CD14-positive monocyte (primary cell): ENCODE data around the gene HSPB9. TPM values are rescaled to one million over a fixed set of nuclear protein-coding genes. Genes with fewer than 3 reads are reported as not detected.

Experiments used
- DNase-seq, 3 donors: peaks; one replicate each; pipeline ENCODE4 v3.0.0-alpha.2; 2011 to 2022
- H2AFZ ChIP-seq: 2 replicates; pipeline ENCODE4 v1.6.0; 2012; ENCODE audit warnings: mild to moderate bottlenecking, low read depth, low read length, inconsistent platforms; ENCODE audit not compliant: insufficient read depth, poor library complexity, severe bottlenecking
- H3K27ac ChIP-seq, 2 donors: 1 replicate in 1 of 2; 2 replicates in 1 of 2; pipeline ENCODE4 v1.5.1; 2012 to 2013; ENCODE audit warnings: low read length in 2 of 2, control low read depth in 1 of 2, inconsistent platforms in 1 of 2, low read depth in 1 of 2, mild to moderate bottlenecking in 1 of 2
- H3K27me3 ChIP-seq, 2 donors: one replicate each; pipeline versions ENCODE4 v1.6.0 to v1.6.1; 2011 to 2013; ENCODE audit warnings: low read length in 2 of 2; ENCODE audit not compliant: control insufficient read depth in 2 of 2, insufficient read depth in 2 of 2
- H3K36me3 ChIP-seq, 2 donors: replicated peaks in 1 of 2; 1 replicate in 1 of 2; 2 replicates in 1 of 2; pipeline versions ENCODE4 v1.5.1 to v1.6.1; 2012 to 2013; ENCODE audit warnings: low read length in 2 of 2, control low read depth in 1 of 2, inconsistent platforms in 1 of 2, mild to moderate bottlenecking in 1 of 2; ENCODE audit not compliant: insufficient read depth in 2 of 2, control insufficient read depth in 1 of 2
- H3K4me1 ChIP-seq, 2 donors: 1 replicate in 1 of 2; 2 replicates in 1 of 2; pipeline versions ENCODE4 v1.5.1 to v1.6.1; 2012 to 2013; ENCODE audit warnings: low read length in 2 of 2, control low read depth in 1 of 2, inconsistent platforms in 1 of 2, mild to moderate bottlenecking in 1 of 2, moderate library complexity in 1 of 2; ENCODE audit not compliant: insufficient read depth in 2 of 2, control insufficient read depth in 1 of 2
- H3K4me2 ChIP-seq: replicated peaks from 2 replicates; pipeline ENCODE3; 2012; ENCODE audit warnings: low read length, moderate library complexity, mild to moderate bottlenecking; ENCODE audit not compliant: poor library complexity, severe bottlenecking; ENCODE audit errors: extremely low read depth
- H3K4me3 ChIP-seq, 3 experiments: fragments of 200-600 bp in 1 of 3; sonication (generic) in 1 of 3; replicated peaks in 1 of 3; 1 replicate in 2 of 3; 2 replicates in 1 of 3; pipeline ENCODE4 v1.5.1; 2011 to 2013; ENCODE audit warnings: low read length in 3 of 3, mild to moderate bottlenecking in 3 of 3, control low read depth in 2 of 3, low read depth in 2 of 3, inconsistent platforms in 1 of 3, moderate library complexity in 1 of 3
- H3K79me2 ChIP-seq: 2 replicates; pipeline ENCODE4 v1.6.0; 2012; ENCODE audit warnings: mild to moderate bottlenecking, control low read depth, inconsistent platforms, low read length, moderate library complexity; ENCODE audit not compliant: insufficient read depth
- H3K9ac ChIP-seq: 2 replicates; pipeline ENCODE4 v1.6.0; 2017; ENCODE audit warnings: low read length, mild to moderate bottlenecking; ENCODE audit not compliant: insufficient read depth, poor library complexity, severe bottlenecking
- H3K9me3 ChIP-seq, 2 donors: replicated peaks in 1 of 2; 1 replicate in 1 of 2; 2 replicates in 1 of 2; pipeline versions ENCODE4 v1.5.1 to v1.6.1; 2012 to 2013; ENCODE audit warnings: low read length in 2 of 2, control low read depth in 1 of 2; ENCODE audit not compliant: control insufficient read depth in 1 of 2, insufficient read depth in 1 of 2
- H4K20me1 ChIP-seq: 2 replicates; pipeline ENCODE4 v1.6.0; 2012; ENCODE audit warnings: mild to moderate bottlenecking, low read length, control low read depth, moderate library complexity; ENCODE audit not compliant: insufficient read depth
- H3K27ac Mint-ChIP-seq, 7 donors: one replicate each; pipeline ENCODE4 v1.8.0; 2020; ENCODE audit warnings: mild to moderate bottlenecking in 7 of 7, mixed read lengths in 7 of 7, moderate library complexity in 6 of 7, inconsistent platforms in 2 of 7
- H3K27me3 Mint-ChIP-seq, 3 donors: one replicate each; pipeline ENCODE4 v1.8.0; 2021 to 2022; ENCODE audit warnings: low read depth in 3 of 3, mild to moderate bottlenecking in 3 of 3, mixed read lengths in 3 of 3, moderate library complexity in 3 of 3, inconsistent platforms in 1 of 3
- H3K36me3 Mint-ChIP-seq, 2 donors: one replicate each; pipeline ENCODE4 v1.8.0; 2020; ENCODE audit warnings: mixed read lengths in 2 of 2, inconsistent platforms in 1 of 2, mild to moderate bottlenecking in 1 of 2
- H3K4me1 Mint-ChIP-seq: one replicate; pipeline ENCODE4 v1.8.0; 2020; ENCODE audit warnings: mild to moderate bottlenecking, mixed read lengths
- H3K4me3 Mint-ChIP-seq, 2 donors: one replicate each; pipeline ENCODE4 v1.8.0; 2020; ENCODE audit warnings: mild to moderate bottlenecking in 2 of 2, mixed read lengths in 2 of 2, moderate library complexity in 1 of 2
- H3K9me3 Mint-ChIP-seq, 7 donors: one replicate each; pipeline ENCODE4 v1.8.0; 2020 to 2022; ENCODE audit warnings: mixed read lengths in 7 of 7, mild to moderate bottlenecking in 6 of 7, moderate library complexity in 6 of 7, inconsistent platforms in 2 of 7
- WGBS: methylation state at CpG from one replicate; pipeline ENCODE4 v1.1.5; 2013; ENCODE audit warnings: missing lambda C conversion rate; ENCODE audit not compliant: insufficient coverage; 5-methylcytosine and 5-hydroxymethylcytosine counted together
- intact Hi-C, 2 donors: fragments of 100-400 bp; cut with micrococcal nuclease; formaldehyde crosslinking; loops; one replicate each; pipeline versions ENCODE4 v1.15.0 to v1.15.1; 2023
- polyA plus RNA-seq, 3 donors: library from polyadenylated mRNA; depleted of rRNA in 1 of 3; unstranded in 2 of 3; stranded (reverse) in 1 of 3; fragments of 300-500 nt in 2 of 3; fragments of >200 nt in 1 of 3; fragmentation: Illumina TruSeq in 2 of 3; gene quantifications; 1 replicate in 2 of 3; 2 replicates in 1 of 3; pipeline ENCODE4 v1.2.3, GENCODE V29; 2012 to 2021
- TF ChIP-seq, protein P1 (sequence below): fragments of 200-600 bp; IDR thresholded peaks from one replicate; pipeline ENCODE4 v1.8.0; 2022; ENCODE audit warnings: antibody characterized with exemption, mild to moderate bottlenecking

The HSPB9 gene
- polyA plus RNA-seq, 3 donors: 0.04 TPM; not detected in 2

GRCh38 chr17:42166196-42166763, 43.7 kb downstream of the HSPB9 start:
- H3K4me2 ChIP-seq: no peak overlapping the region
- no peaks in the 10 kb centered on the region for H3K36me3 ChIP-seq
- no peaks in the 10 kb centered on the region for H3K27me3 ChIP-seq
- H3K9ac ChIP-seq: no peak overlapping the region
- 94% methylated on average over 18 of the region's 19 CpGs for WGBS
- TF ChIP-seq, protein P1, sequence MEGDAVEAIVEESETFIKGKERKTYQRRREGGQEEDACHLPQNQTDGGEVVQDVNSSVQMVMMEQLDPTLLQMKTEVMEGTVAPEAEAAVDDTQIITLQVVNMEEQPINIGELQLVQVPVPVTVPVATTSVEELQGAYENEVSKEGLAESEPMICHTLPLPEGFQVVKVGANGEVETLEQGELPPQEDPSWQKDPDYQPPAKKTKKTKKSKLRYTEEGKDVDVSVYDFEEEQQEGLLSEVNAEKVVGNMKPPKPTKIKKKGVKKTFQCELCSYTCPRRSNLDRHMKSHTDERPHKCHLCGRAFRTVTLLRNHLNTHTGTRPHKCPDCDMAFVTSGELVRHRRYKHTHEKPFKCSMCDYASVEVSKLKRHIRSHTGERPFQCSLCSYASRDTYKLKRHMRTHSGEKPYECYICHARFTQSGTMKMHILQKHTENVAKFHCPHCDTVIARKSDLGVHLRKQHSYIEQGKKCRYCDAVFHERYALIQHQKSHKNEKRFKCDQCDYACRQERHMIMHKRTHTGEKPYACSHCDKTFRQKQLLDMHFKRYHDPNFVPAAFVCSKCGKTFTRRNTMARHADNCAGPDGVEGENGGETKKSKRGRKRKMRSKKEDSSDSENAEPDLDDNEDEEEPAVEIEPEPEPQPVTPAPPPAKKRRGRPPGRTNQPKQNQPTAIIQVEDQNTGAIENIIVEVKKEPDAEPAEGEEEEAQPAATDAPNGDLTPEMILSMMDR: no peak
- H3K9me3 ChIP-seq: no peaks in the 10 kb centered on the region
- H3K4me1 Mint-ChIP-seq: peaks cover 33% of the 10 kb centered on the region
- H3K27ac Mint-ChIP-seq: peak overlapping the region in 1 of 7 donors; percentile 50
- H2AFZ ChIP-seq: no peak overlapping the region
- peaks cover 0 to 2% (median 0%) of the 10 kb centered on the region in 7 donors for H3K9me3 Mint-ChIP-seq
- peaks cover 2 to 5% (median 3%) of the 10 kb centered on the region in 3 donors for H3K27me3 Mint-ChIP-seq
- H4K20me1 ChIP-seq: no peaks in the 10 kb centered on the region
- no peak for DNase-seq
- H3K79me2 ChIP-seq: no peaks in the 10 kb centered on the region
- no peak overlapping the region for H3K4me3 ChIP-seq
- H3K36me3 Mint-ChIP-seq: no peaks in the 10 kb centered on the region
- no peak overlapping the region for H3K4me3 Mint-ChIP-seq
- peaks cover 30 to 38% of the 10 kb centered on the region in 2 donors for H3K4me1 ChIP-seq
- intact Hi-C loops: no loop called here
- no peak overlapping the region for H3K27ac ChIP-seq

DNA sequence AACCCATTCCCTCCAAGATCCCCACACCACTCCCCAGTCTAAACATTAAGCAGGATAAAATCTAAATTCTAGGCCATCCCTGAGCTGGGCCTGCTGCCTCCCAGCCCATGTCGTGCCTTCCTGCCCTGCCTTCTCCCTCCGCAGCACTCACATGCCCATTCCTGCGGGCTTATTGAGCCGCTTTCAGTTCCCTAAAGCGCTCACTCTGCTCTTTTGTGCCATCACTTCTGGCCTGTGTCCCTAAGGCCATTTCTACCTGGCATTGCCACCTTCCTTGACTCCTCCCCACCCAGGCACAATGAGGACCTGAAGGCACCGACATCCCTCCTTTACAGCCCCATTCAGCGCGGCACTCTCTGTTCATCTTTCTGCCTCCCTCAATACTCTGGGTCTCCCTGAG, 45.2 kb downstream of the HSPB9 start:
- no peak overlapping the region for H3K4me2 ChIP-seq
- TF ChIP-seq, protein P1: no peak
- Mint-ChIP-seq H3K9me3 (peaks cover 0 to 2% (median 0%) of the 10 kb centered on the region in 7 donors), H3K27me3 (peaks cover 3 to 5% (median 4%) of the 10 kb centered on the region in 3 donors), H3K4me1 (peaks cover 18% of the 10 kb centered on the region), H3K36me3 (no peaks in the 10 kb centered on the region), H3K4me3 (peak overlapping the region in 1 of 2 donors; percentile 56), H3K27ac (peak overlapping the region in 6 of 7 donors; percentile 18 to 82 (median 46))
- 42% methylated on average over 8 of the region's 8 CpGs for WGBS
- peak in 2 of 3 donors; percentile 49 to 57 for DNase-seq
- H3K4me3 ChIP-seq: no peak overlapping the region
- H3K27me3 ChIP-seq: no peaks in the 10 kb centered on the region
- intact Hi-C loops: no loop called here
- H3K9me3 ChIP-seq: no peaks in the 10 kb centered on the region
- H2AFZ ChIP-seq: no peak overlapping the region
- H3K4me1 ChIP-seq: peaks cover 18 to 23% of the 10 kb centered on the region in 2 donors
- H3K27ac ChIP-seq: peak overlapping the region in 1 of 2 donors; percentile 7
- no peaks in the 10 kb centered on the region for H3K79me2 ChIP-seq
- no peaks in the 10 kb centered on the region for H4K20me1 ChIP-seq
- no peak overlapping the region for H3K9ac ChIP-seq
- H3K36me3 ChIP-seq: no peaks in the 10 kb centered on the region
